H1 (cell line): Measurements from ENCODE around the gene CIROP. TPM values are rescaled to one million over a fixed set of nuclear protein-coding genes. Genes with fewer than 3 reads are reported as not detected.

ENCODE experiments used
- CTCF ChIA-PET: fragments of 300-600 bp; sonication (Branson Sonifier 250); formaldehyde crosslinking; loops from one replicate; lab custom pipeline; 2021; ENCODE audit not compliant: partially characterized antibody; lab: Charles Lee
- POLR2A ChIA-PET: fragments of 300-600 bp; sonication (Branson Sonifier 250); formaldehyde crosslinking; loops from one replicate; lab custom pipeline; 2021; ENCODE audit warnings: inconsistent platforms; ENCODE audit not compliant: partially characterized antibody; lab: Charles Lee
- DNase-seq, 2 experiments: peaks; one replicate each; pipeline versions ENCODE4 v3.0.0 to v3.0.0-alpha.2; 2010 to 2022; ENCODE audit warnings: low spot score in 2 of 2, low read depth in 1 of 2, mixed read lengths in 1 of 2
- FAIRE-seq: peaks from 2 replicates; lab custom pipeline; 2011; peaks lifted over from hg19 to GRCh38; lab: Jason Lieb, UNC
- H2AFZ ChIP-seq: 2 replicates; pipeline ENCODE4 v1.8.1; 2012; ENCODE audit warnings: low read length, inconsistent platforms
- H2AK5ac ChIP-seq: 2 replicates; pipeline ENCODE4 v1.6.1; 2013; ENCODE audit warnings: low read depth, low read length
- H2BK120ac ChIP-seq: replicated peaks from 2 replicates; pipeline ENCODE3; 2013; ENCODE audit warnings: low read depth, low read length, inconsistent platforms
- H2BK12ac ChIP-seq: 2 replicates; pipeline ENCODE4 v1.6.1; 2013; ENCODE audit warnings: low read depth, low read length
- H2BK15ac ChIP-seq: 2 replicates; pipeline ENCODE4 v1.6.1; 2013; ENCODE audit warnings: low read length
- H2BK20ac ChIP-seq: 2 replicates; pipeline ENCODE4 v1.6.1; 2013; ENCODE audit warnings: low read length
- H2BK5ac ChIP-seq: 2 replicates; pipeline ENCODE4 v1.6.1; 2013; ENCODE audit warnings: low read depth, low read length
- H3K14ac ChIP-seq: 2 replicates; pipeline ENCODE4 v1.6.1; 2013; ENCODE audit warnings: inconsistent platforms; ENCODE audit not compliant: insufficient read length
- H3K18ac ChIP-seq: 2 replicates; pipeline ENCODE4 v1.6.1; 2013; ENCODE audit warnings: low read length; ENCODE audit errors: extremely low read depth
- H3K23ac ChIP-seq: 2 replicates; pipeline ENCODE4 v1.6.1; 2013; ENCODE audit warnings: inconsistent platforms; ENCODE audit not compliant: insufficient read length
- H3K23me2 ChIP-seq: 2 replicates; pipeline ENCODE4 v1.6.1; 2013; ENCODE audit warnings: low read depth, low read length
- H3K27ac ChIP-seq: 2 replicates; pipeline ENCODE4 v1.6.1; 2011; ENCODE audit warnings: low read depth, low read length, inconsistent platforms
- H3K27me3 ChIP-seq, 4 experiments: replicated peaks in 1 of 4; 1 replicate in 1 of 4; 2 replicates in 3 of 4; pipeline versions ENCODE4 v1.6.1 to v1.8.1; 2011 to 2013; ENCODE audit warnings: low read length in 3 of 4, mild to moderate bottlenecking in 3 of 4, inconsistent platforms in 2 of 4, mixed read lengths in 2 of 4, moderate library complexity in 1 of 4; ENCODE audit not compliant: control insufficient read depth in 3 of 4, insufficient read depth in 3 of 4; ENCODE audit errors: extremely low read depth in 1 of 4
- H3K36me3 ChIP-seq, 4 experiments: 2 replicates each; pipeline versions ENCODE4 v1.6.1 to v1.8.1; 2011 to 2013; ENCODE audit warnings: mild to moderate bottlenecking in 4 of 4, low read length in 3 of 4, moderate library complexity in 2 of 4, control low read depth in 1 of 4, inconsistent platforms in 1 of 4; ENCODE audit not compliant: insufficient read depth in 4 of 4, control insufficient read depth in 2 of 4
- H3K4ac ChIP-seq: replicated peaks from 2 replicates; pipeline ENCODE3; 2013; ENCODE audit warnings: low read length, low read depth, mixed read lengths, inconsistent platforms; ENCODE audit not compliant: insufficient read length
- H3K4me1 ChIP-seq, 4 experiments: replicated peaks in 1 of 4; 1 replicate in 1 of 4; 2 replicates in 3 of 4; pipeline versions ENCODE4 v1.6.1 to v1.8.1; 2011 to 2013; ENCODE audit warnings: low read length in 3 of 4, inconsistent platforms in 2 of 4, mixed read lengths in 1 of 4; ENCODE audit not compliant: insufficient read depth in 4 of 4, control insufficient read depth in 3 of 4
- H3K4me2 ChIP-seq, 2 experiments: 2 replicates each; pipeline versions ENCODE4 v1.6.1 to v1.8.1; 2011 to 2013; ENCODE audit warnings: low read depth in 2 of 2, low read length in 2 of 2, control low read depth in 1 of 2, inconsistent platforms in 1 of 2, mild to moderate bottlenecking in 1 of 2; ENCODE audit not compliant: insufficient read depth in 1 of 2
- H3K4me3 ChIP-seq, 4 experiments: fragments of 200-600, 300-600 bp in 1 of 4; sonication (generic), shearing (Covaris generic), sonication (Bioruptor Twin) in 1 of 4; 2 replicates each; pipeline versions ENCODE4 v1.5.1 to v1.8.1; 2011 to 2016; ENCODE audit warnings: low read length in 4 of 4, low read depth in 3 of 4, control low read depth in 2 of 4, inconsistent platforms in 2 of 4, mild to moderate bottlenecking in 2 of 4, mixed read lengths in 1 of 4, moderate library complexity in 1 of 4; ENCODE audit not compliant: insufficient read depth in 2 of 4; ENCODE audit errors: extremely low read depth in 1 of 4
- H3K56ac ChIP-seq: replicated peaks from 2 replicates; pipeline ENCODE3; 2013; ENCODE audit warnings: low read depth, mild to moderate bottlenecking, mixed read lengths, low read length, inconsistent platforms; ENCODE audit not compliant: insufficient read length
- H3K79me1 ChIP-seq: 2 replicates; pipeline ENCODE4 v1.6.1; 2013; ENCODE audit warnings: low read depth, low read length, control low read depth
- H3K79me2 ChIP-seq, 2 experiments: 2 replicates each; pipeline versions ENCODE4 v1.6.1 to v1.8.1; 2012 to 2013; ENCODE audit warnings: low read length in 2 of 2, mild to moderate bottlenecking in 2 of 2, inconsistent platforms in 1 of 2; ENCODE audit not compliant: insufficient read depth in 2 of 2, control insufficient read depth in 1 of 2
- H3K9ac ChIP-seq, 4 experiments: replicated peaks in 1 of 4; 1 replicate in 1 of 4; 2 replicates in 3 of 4; pipeline versions ENCODE4 v1.6.1 to v1.8.1; 2011 to 2013; ENCODE audit warnings: low read depth in 3 of 4, low read length in 3 of 4, control low read depth in 2 of 4, mild to moderate bottlenecking in 2 of 4, moderate library complexity in 2 of 4, inconsistent platforms in 1 of 4; ENCODE audit errors: extremely low read depth in 1 of 4
- H3K9me3 ChIP-seq, 2 experiments: 2 replicates each; pipeline versions ENCODE4 v1.6.1 to v1.8.1; 2012 to 2013; ENCODE audit warnings: mild to moderate bottlenecking in 2 of 2, moderate library complexity in 2 of 2, control low read depth in 1 of 2, inconsistent platforms in 1 of 2, low read depth in 1 of 2, low read length in 1 of 2, mixed read lengths in 1 of 2; ENCODE audit not compliant: insufficient read depth in 2 of 2
- H4K20me1 ChIP-seq, 2 experiments: replicated peaks in 1 of 2; 2 replicates each; pipeline versions ENCODE3 to v1.8.1; 2011 to 2013; ENCODE audit warnings: inconsistent platforms in 2 of 2, low read length in 2 of 2, mild to moderate bottlenecking in 1 of 2; ENCODE audit not compliant: insufficient read depth in 2 of 2, control insufficient read depth in 1 of 2
- H4K5ac ChIP-seq: 2 replicates; pipeline ENCODE4 v1.6.1; 2013; ENCODE audit warnings: low read length, low read depth, mixed read lengths, inconsistent platforms; ENCODE audit not compliant: insufficient read length
- H4K8ac ChIP-seq: 2 replicates; pipeline ENCODE4 v1.8.0; 2013; ENCODE audit warnings: mild to moderate bottlenecking, moderate library complexity, low read length, inconsistent platforms; ENCODE audit not compliant: insufficient read depth; ENCODE audit errors: extremely low read depth
- H4K91ac ChIP-seq: replicated peaks from 2 replicates; pipeline ENCODE3; 2013; ENCODE audit warnings: low read length, mixed read lengths, inconsistent platforms; ENCODE audit not compliant: insufficient read length
- EGR1 ChIP-seq: IDR thresholded peaks from 2 replicates; pipeline ENCODE4 v1.6.1; 2011; ENCODE audit warnings: low read depth, low read length, borderline replicate concordance
- EP300 ChIP-seq, 2 experiments: IDR thresholded peaks; 1 replicate in 1 of 2; 2 replicates in 1 of 2; pipeline ENCODE4 v1.6.1; 2011 to 2012; ENCODE audit warnings: low read depth in 2 of 2, low read length in 2 of 2, mild to moderate bottlenecking in 2 of 2, borderline replicate concordance in 1 of 2, inconsistent platforms in 1 of 2, moderate library complexity in 1 of 2
- FOSL1 ChIP-seq: IDR thresholded peaks from 2 replicates; pipeline ENCODE4 v1.6.1; 2011; ENCODE audit warnings: mild to moderate bottlenecking, low read depth, low read length, moderate library complexity; ENCODE audit not compliant: insufficient read depth
- HDAC6 ChIP-seq: IDR thresholded peaks from one replicate; pipeline ENCODE4 v1.7.1; 2012; ENCODE audit warnings: low read depth, mild to moderate bottlenecking, inconsistent platforms, low read length, moderate library complexity
- RAD21 ChIP-seq, 2 experiments: IDR thresholded peaks in 1 of 2; conservative IDR thresholded peaks in 1 of 2; 2 replicates each; pipeline ENCODE4 v1.6.1; 2011; ENCODE audit warnings: low read depth in 2 of 2, low read length in 2 of 2, improper control_type of control experiment in 1 of 2, inconsistent platforms in 1 of 2, mild to moderate bottlenecking in 1 of 2, moderate library complexity in 1 of 2
- RXRA ChIP-seq: IDR thresholded peaks from 2 replicates; pipeline ENCODE4 v1.6.1; 2011; ENCODE audit warnings: low read depth, mild to moderate bottlenecking, low read length, moderate library complexity; ENCODE audit not compliant: insufficient read depth
- SAP30 ChIP-seq: fragments of 300-600 bp; sonication (generic); IDR thresholded peaks from 2 replicates; pipeline ENCODE4 v1.7.1; 2012; ENCODE audit warnings: low read length, moderate library complexity, mild to moderate bottlenecking, inconsistent platforms; ENCODE audit not compliant: insufficient read depth, insufficient replicate concordance
- SIN3A ChIP-seq, 2 experiments: IDR thresholded peaks in 1 of 2; conservative IDR thresholded peaks in 1 of 2; 2 replicates each; pipeline ENCODE4 v1.6.1; 2011 to 2012; ENCODE audit warnings: low read length in 2 of 2, improper control_type of control experiment in 1 of 2, low read depth in 1 of 2, mild to moderate bottlenecking in 1 of 2
- YY1 ChIP-seq: IDR thresholded peaks from 2 replicates; pipeline ENCODE4 v1.6.1; 2011; ENCODE audit warnings: low read depth, mild to moderate bottlenecking, low read length
- WGBS, 2 experiments: shearing (Covaris generic) in 1 of 2; methylation state at CpG; one replicate each; pipeline versions ENCODE4 v1.1.6 to v1.1.7; 2013 to 2015; ENCODE audit warnings: low lambda C conversion rate in 2 of 2, mixed read lengths in 2 of 2, inconsistent platforms in 1 of 2, low coverage in 1 of 2, missing lambda C conversion rate in 1 of 2; ENCODE audit not compliant: insufficient replicate concordance in 2 of 2, insufficient coverage in 1 of 2, insufficient read length in 1 of 2; ENCODE audit errors: extremely low coverage in 1 of 2, missing lambda C conversion rate in 1 of 2; 5-methylcytosine and 5-hydroxymethylcytosine counted together
- polyA plus RNA-seq, 7 experiments: library from polyadenylated mRNA; depleted of rRNA in 3 of 7; stranded (reverse) in 5 of 7; unstranded in 2 of 7; fragments of >200 nt in 5 of 7; fragments of 200-250 nt in 2 of 7; gene quantifications; 1 replicate in 5 of 7; 2 replicates in 1 of 7; 4 replicates in 1 of 7; pipeline versions ENCODE4 v1.2.1 to v1.2.3, GENCODE V29; 2011 to 2013; ENCODE audit warnings: missing spikeins in 2 of 7, mixed read lengths in 2 of 7
- total RNA-seq: library from RNA; stranded (reverse); fragmentation: NEBNext Ultra II Directional; extraction: Animal tissue kit (Norgen Biotek cat#: 25700); gene quantifications from 2 replicates; pipeline ENCODE4 v1.2.1, GENCODE V29; 2021

Gene CIROP
- total and polyA plus RNA-seq, 2 of the 8 experiments (the other 6 are each of a cell fraction or from before 2014, with no cell fraction given): 0.06 TPM; not detected in 1

DNA sequence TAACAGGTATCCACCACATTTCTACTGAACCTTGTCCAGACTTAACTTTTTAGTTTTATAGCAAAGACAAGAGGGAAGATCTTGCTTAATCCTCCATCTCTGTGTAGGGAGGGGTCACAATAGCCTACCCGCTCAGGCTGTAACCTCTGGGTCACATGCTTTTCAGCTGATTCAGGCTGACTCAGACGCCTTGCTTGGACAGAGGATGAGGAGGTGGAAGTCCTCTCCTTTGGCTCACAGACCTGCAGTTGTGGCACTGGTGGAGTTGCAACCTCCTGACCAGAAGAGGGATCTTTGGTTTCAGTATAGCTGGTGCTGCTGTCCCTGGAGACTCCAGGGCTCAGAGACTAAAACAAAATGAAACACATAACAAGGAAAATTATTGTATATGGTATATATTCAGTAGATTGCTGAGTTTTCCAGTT, 26.1 kb downstream of the CIROP start:
- Histone ChIP-seq H3K27ac (no peak overlapping the region), H3K56ac (no peak overlapping the region), H2BK5ac (no peak overlapping the region), H3K79me1 (no peaks in the 10 kb centered on the region), H3K4me1 (no peaks in the 10 kb centered on the region), H2BK20ac (no peak overlapping the region), H3K23me2 (no peaks in the 10 kb centered on the region; the same call in 1 of the 2 replicates), H3K18ac (no peak overlapping the region), H4K5ac (no peak overlapping the region), H3K9ac (no peak overlapping the region; a peak in 1 of 7 replicates), H4K91ac (no peak overlapping the region), H3K27me3 (no peaks in the 10 kb centered on the region), H2BK15ac (no peak overlapping the region), H3K14ac (no peak overlapping the region), H2BK12ac (no peak overlapping the region), H3K79me2 (peaks cover 4 to 10% of the 10 kb centered on the region in 2 experiments; a peak in 1 of 4 replicates), H4K8ac (no peak overlapping the region), H4K20me1 (peaks cover 1 to 12% of the 10 kb centered on the region in 2 experiments), H3K36me3 (peaks cover 34 to 84% (median 67%) of the 10 kb centered on the region in 4 experiments), H3K4me2 (no peak overlapping the region), H3K4me3 (no peak overlapping the region), H2AK5ac (no peak overlapping the region), H3K23ac (no peak overlapping the region), H2AFZ (no peak overlapping the region), H2BK120ac (no peak overlapping the region), H3K9me3 (no peaks in the 10 kb centered on the region; a peak in 1 of 4 replicates), H3K4ac (no peak overlapping the region)
- DNase-seq: no peak
- TF ChIP-seq SAP30 (no peak), SIN3A (conservative IDR thresholded peaks at IDR 0.05 in 1 of 2, IDR thresholded peaks at IDR 0.05 in 1 of 2; ENCODE audit: low read depth in 1 of 2, low read length in 2 of 2) (no peak), EGR1 (no peak), HDAC6 (no peak), YY1 (no peak), EP300 (IDR thresholded peaks at IDR 0.05; ENCODE audit: borderline replicate concordance in 1 of 2, low read depth in 2 of 2, low read length in 2 of 2) (no peak), RAD21 (IDR thresholded peaks at IDR 0.05 in 1 of 2, conservative IDR thresholded peaks at IDR 0.05 in 1 of 2; ENCODE audit: low read depth in 2 of 2, low read length in 2 of 2) (no peak), FOSL1 (no peak), RXRA (no peak)
- 87% methylated on average over 2 of the region's 2 CpGs; no CpG with 5 or more reads in 1 of the 2 experiments for WGBS, 2 experiments
- ChIA-PET CTCF (interaction anchor here (1.0 to 4.7 kb wide), 10 partner anchors 8 to 214 kb away, joined by 3 to 56 read pairs (median 10); partner anchors contain the start of gene RNF212B), POLR2A (interaction anchor here (0.8 to 4.6 kb wide), 7 partner anchors 11 to 72 kb away, joined by 3 to 24 read pairs (median 4); partner anchors contain the start of genes ACIN1 and C14orf119)
- no peak for FAIRE-seq
